GM06990 (cell line): ENCODE results near the gene GLYATL1.

Experiments used
- DNase-seq: peaks from one replicate; pipeline ENCODE4 v3.0.0-alpha.2; 2011; ENCODE audit not compliant: insufficient read length; ENCODE audit errors: extremely low read depth
- H3K27me3 ChIP-seq: replicated peaks from 2 replicates; pipeline ENCODE4 v1.6.0; 2011; ENCODE audit warnings: low read length; ENCODE audit not compliant: control insufficient read depth, insufficient read depth
- H3K36me3 ChIP-seq: 2 replicates; pipeline ENCODE4 v1.5.1; 2011; ENCODE audit warnings: low read length; ENCODE audit not compliant: control insufficient read depth, insufficient read depth
- H3K4me3 ChIP-seq: replicated peaks from 2 replicates; pipeline ENCODE4 v1.5.1; 2011; ENCODE audit warnings: low read depth, mild to moderate bottlenecking, control low read depth, low read length
- CTCF ChIP-seq: IDR thresholded peaks from 2 replicates; pipeline ENCODE4 v1.5.1; 2011; ENCODE audit warnings: low read length, control low read depth, mild to moderate bottlenecking, inconsistent platforms; ENCODE audit not compliant: insufficient read depth, poor library complexity, severe bottlenecking

Gene GLYATL1

GRCh38 chr11:58939277-58939676, at the start of gene GLYATL1:
GLYATL1 (plus strand) TSS chr11:58939488; CDS start chr11:58947088, 7,600 bp downstream.
- DNase-seq = no peak
- Histone ChIP-seq H3K4me3 (no peak within 1 kb of the TSS), H3K36me3 (no peaks in the 10 kb centered on the region), H3K27me3 (no peaks in the 10 kb centered on the region)
- TF ChIP-seq CTCF = no peak

GRCh38 chr11:58893899-58894298, 45.4 kb upstream of the GLYATL1 start:
- TF ChIP-seq CTCF = no peak
- H3K36me3 ChIP-seq = no peaks in the 10 kb centered on the region

GRCh38 chr11:58898106-58898505, 41.2 kb upstream of the GLYATL1 start:
- no peak for TF ChIP-seq CTCF
- DNase-seq = no peak
- no peaks in the 10 kb centered on the region for H3K36me3 ChIP-seq
- H3K27me3 ChIP-seq = no peaks in the 10 kb centered on the region; the same call in 1 of the 2 replicates
- no peak overlapping the region for H3K4me3 ChIP-seq

More at GRCh38 chr11:58893899-58894298, 45.4 kb upstream of the GLYATL1 start:
- DNase-seq = no peak
- H3K27me3 ChIP-seq = no peaks in the 10 kb centered on the region
- no peak overlapping the region for H3K4me3 ChIP-seq

- Histone ChIP-seq H3K36me3 (no peaks in the 10 kb centered on the region), H3K4me3 (no peak overlapping the region), H3K27me3 (no peaks in the 10 kb centered on the region; the same call in 1 of the 2 replicates)
- peak; percentile 74 for TF ChIP-seq CTCF
- peak; percentile 58 for DNase-seq
Measured at GRCh38 chr11:58900479-58901420, 38.5 kb upstream of the GLYATL1 start.

- Histone ChIP-seq H3K4me3 (no peak overlapping the region), H3K27me3 (no peaks in the 10 kb centered on the region; the same call in 1 of the 2 replicates), H3K36me3 (no peaks in the 10 kb centered on the region)
- no peak for DNase-seq
- TF ChIP-seq CTCF = no peak
Measured at GRCh38 chr11:58902881-58903280, 36.4 kb upstream of the GLYATL1 start.
